HG02588 (cell line): ENCODE data around the gene NEGR1.
"Not testable (repeated sequence)": the region's sequence is repeated elsewhere in the genome, so short reads cannot be mapped to it uniquely, and the experiment has no call there.

Experiments
- ATAC-seq: cut with Tn5 transposase; IDR thresholded peaks from one replicate; pipeline ENCODE4 v1.9.1; 2021; ENCODE audit warnings: mild to moderate bottlenecking, moderate library complexity; ENCODE audit not compliant: unreplicated experiment

The NEGR1 gene

GRCh38 chr1:72282271-72283021 is at the start of gene NEGR1:
Gene NEGR1, minus strand, starts transcription at chr1:72282539.
- ATAC-seq = peak; percentile 77

DNA sequence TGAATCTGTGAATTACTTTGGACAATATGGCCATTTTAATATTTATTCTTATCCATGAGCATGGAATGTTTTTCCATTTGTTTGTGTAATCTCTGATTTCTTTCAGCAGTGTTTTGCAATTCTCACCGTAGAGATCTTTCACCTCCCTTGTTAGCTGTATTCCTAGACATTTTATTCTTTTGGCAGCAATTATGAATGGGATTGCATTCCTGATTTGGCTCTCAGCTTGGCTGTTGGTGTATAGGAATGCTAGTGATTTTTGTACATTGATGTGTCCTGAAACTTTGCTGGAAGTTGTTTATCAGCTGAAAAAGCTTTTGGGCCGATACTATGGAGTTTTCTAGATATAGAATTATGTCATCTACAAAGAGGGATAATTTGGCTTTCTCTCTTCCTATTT is 44.2 kb upstream of the NEGR1 start:
- no peak for ATAC-seq

DNA sequence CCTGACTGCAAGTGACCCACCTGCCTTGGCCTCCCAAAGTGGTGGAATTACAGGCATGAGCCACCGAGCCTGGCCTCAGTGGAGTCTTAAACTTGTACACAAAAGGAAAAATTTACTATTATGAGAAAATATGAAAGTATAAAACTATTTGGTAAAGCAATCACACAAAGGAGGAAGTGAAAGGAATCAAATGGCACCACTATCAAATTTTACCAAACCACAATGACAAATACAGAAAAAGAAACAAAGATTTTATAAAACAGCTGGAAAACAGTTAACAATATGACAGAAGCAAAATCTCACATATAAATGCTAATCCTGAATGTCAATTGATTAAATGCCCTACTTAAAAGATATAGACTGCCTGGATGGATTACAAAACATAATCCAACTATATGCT is 42.1 kb upstream of the NEGR1 start:
- ATAC-seq = no peak

DNA sequence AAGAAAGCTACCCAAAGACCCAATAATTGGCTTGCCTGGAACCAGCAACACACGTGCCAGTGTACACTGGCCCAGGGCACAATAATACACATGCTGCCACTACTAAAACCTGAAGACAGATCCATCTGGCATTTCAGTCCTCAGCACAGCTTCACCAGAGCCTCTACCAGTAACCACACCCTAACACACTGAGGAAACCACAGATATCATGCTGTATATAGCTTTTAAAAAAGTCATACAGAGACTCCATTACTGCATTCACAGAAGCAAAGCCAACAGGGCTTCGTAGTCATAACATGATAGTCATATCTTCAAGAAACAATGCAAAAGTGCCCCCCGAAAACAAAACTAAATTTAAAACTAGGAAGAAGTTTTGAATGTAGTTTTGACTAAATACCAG is 40.6 kb upstream of the NEGR1 start:
- ATAC-seq = no peak

DNA sequence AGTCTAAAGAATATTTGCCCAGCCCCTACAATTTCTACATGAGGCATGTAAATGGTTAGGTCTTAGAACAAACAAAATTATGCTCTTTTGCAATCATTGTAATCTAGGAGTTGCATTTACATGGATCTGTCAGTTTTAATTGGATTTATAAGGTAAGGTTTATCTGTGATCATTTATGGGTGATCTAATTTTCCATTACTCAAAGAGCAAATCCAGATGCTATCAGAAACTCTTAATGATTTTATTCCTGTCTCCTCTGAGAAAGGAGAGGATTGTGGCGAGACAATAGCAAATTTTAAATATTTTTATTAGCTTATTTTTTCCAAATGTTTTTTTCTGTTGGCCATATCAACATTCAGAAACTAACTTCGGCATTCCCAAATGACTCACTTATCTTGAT is 14.2 kb upstream of the NEGR1 start:
- no peak for ATAC-seq

- no peak for ATAC-seq
Observed at GRCh38 chr1:72288886-72289285, 6.5 kb upstream of the NEGR1 start.

DNA sequence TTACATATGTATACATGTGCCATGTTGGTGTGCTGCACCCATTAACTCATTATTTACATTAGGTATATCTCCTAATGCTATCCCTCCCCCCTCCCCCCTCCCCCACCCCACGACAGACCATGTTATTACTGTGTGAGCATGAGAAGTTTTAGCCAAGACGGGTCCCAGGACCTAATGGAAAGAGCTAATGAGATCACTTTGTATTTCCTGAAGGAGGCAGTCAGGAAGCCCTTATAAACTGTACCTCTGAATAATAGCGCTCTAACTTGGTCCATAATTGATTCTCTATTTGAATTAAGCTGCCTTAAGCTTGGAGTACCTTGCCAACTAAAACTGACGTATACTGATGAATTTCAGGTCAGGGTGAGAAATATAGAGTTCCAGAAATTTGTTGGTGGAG is 4.1 kb upstream of the NEGR1 start:
- no peak for ATAC-seq

- no peak for ATAC-seq
Observed at GRCh38 chr1:72285074-72285425, 2.7 kb upstream of the NEGR1 start.

DNA sequence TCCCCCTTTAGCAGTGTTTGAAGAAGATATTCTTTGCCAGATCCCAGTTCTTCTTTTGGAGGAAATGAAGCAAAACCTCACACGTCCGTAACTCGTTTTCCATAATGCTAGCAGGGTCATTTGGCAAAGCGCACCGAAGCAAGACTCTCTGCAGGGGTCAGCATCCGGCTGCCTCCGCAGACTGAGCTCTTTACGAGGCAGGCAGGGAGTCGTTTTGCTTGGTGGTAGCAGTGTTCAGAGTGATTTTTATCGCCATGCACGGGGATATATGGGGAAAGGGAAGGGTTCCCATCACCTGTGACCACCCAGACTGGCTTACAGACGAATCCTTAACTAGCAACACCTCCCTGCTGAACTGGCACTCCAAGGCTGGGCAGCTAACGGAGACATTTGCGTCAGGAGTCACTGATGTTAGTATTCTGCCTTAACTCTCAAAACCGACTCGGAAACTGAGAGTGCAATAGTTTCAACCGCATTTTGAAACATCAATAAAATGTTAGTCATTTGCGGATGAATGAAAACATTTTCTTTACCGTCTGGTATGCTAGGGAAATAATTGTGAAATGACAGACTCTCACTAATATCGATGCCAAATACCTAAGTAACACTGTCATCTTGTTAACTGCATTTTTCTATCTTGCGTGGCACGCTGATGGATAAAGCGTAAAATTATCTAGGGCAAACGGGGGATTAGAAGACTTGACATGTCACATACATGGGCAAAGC is 2.2 kb upstream of the NEGR1 start:
- peak; percentile 62 for ATAC-seq

DNA sequence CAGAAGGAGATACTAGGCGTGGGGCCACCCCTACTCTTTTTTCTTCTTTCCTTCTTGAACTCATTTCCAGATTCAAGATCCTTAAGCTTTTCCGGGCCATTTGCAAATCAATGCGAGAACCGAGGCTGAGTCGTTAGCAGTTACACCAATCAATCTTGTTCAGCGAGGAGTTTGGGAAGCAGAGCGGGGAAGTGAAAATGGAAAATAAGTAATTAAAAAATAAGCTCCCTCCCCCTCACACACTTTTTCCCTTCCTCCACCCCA is 1.7 kb upstream of the NEGR1 start:
- no peak for ATAC-seq

- no peak for ATAC-seq
Observed at GRCh38 chr1:72283307-72284083, 1.2 kb upstream of the NEGR1 start.

DNA sequence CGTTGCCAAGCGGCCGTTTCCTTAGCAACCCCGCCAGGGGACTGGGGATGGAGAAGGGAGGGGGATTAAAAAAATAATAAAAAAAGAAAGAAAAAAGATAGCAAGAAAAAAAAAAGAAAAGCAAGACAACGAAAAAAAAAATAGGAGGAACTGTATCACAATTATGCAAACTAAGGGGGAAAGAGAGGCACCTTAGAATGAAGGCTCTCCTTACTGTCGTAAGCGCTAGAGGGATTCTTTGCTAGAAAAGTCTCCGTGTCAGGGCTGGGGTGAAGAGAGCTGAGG is 625 bp upstream of the NEGR1 start:
- peak; percentile 14 for ATAC-seq

DNA sequence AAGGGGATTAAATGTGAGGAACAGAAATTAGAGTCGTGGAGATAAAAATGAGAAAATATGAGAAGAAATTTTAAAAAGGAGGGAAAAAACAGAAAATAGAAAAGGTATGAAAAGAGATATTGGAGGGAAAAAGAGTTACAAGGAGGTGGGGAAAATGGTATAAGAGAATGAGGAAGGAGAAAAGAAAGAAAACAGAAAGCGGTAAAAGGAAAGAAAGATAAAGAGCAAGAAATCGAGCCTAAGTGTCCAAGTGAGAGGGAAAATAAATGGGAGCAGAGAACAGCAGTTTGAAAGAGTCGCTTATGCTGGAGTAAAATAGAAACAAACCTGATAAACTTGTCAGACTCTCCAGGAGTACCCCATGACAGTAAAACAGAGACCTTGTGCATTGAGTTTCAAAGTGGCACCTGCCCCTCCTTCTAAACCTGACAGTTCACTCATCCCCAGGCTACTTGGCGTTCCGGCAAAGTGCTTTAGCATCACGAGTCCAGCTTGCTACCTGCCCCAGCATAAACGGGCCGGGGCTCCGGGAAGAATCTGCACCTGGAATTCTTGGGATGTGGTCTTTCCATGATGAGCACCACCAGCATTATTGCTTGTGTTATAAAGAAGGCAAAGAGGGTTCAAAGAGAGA is 585 bp downstream of the NEGR1 start:
- no peak for ATAC-seq

DNA sequence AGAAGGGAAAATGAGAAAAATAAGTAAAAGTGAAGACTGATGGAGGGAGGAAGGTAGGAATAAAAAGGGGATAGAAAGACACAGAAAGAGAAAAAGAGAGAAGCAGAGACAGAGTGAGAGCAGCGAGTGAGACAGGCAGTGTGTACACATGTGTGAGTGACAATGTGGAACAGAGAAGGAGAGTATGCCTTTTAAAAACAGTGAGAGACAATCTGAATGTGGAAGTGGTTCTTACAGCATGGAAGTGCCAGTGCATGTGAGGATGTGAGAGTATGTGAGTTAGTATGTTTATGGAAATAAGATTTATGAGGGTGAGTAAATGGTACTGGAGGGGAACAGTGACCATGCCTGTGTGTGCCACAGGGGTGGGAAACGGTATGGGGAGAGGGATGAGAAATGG is 1.2 kb downstream of the NEGR1 start:
- ATAC-seq = no peak

GRCh38 chr1:72280711-72281110 is 1.6 kb downstream of the NEGR1 start:
- no peak for ATAC-seq

DNA sequence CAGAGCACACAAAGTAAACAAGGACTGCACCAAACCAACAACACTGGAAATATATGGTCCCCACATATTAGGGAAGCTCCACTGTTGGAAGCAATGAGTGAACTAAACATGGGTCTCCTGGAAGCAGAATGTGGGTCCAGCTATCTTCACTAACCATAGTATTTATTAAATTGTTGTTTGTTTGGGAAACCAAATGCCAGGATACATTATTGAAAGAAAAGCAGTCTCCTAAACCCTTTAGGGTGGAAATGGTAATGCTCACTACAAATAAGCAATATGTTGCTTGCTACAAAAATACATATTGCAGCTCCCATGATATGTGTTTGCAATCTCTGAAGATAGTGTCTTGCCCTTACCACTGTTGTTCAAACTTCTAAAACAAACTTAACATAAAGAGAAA is 2.2 kb downstream of the NEGR1 start:
- ATAC-seq = no peak

GRCh38 chr1:72278461-72278860 is 3.9 kb downstream of the NEGR1 start:
- no peak for ATAC-seq

DNA sequence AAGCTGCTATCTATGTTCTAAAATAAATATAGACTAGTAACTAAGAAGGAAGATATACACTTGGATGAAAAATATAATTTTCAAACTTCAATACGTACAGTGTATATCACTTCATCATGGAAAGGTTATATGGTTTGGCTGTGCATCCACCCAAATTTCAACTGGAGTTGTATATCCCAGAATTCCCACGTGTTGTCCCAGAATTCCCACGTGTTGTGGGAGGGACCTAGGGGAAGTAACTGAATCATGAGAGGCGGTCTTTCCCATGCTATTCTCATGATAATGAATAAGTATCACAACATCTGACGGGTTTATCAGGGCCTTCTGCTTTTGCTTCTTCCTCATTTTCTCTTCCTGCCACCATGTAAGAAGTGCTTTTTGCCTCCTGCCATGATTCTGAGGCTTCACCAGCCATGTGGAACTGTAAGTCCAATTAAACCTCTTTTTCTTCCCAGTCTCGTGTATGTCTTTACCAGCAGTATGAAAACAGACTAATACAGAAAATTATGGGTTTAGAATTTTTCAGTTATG is 10.7 kb downstream of the NEGR1 start:
- no peak for ATAC-seq

DNA sequence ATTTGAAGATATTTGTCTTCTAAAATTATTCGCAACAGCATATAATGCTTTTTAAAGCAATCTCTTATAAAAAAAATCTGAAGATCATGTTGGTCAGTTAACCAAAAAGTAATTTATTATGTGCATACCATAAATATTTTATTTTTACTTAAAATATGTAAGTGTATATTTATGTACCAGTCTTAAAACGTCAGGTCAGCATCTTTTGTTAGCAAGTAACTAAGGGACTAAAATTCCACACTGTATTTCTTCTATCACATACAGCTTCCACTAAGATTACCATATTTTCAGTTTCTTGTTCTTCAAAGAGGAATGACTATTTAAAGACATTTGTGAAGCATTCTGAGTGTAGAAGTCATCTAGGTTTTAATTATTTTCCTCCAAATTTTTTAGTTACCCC is 19.6 kb downstream of the NEGR1 start:
- no peak for ATAC-seq

DNA sequence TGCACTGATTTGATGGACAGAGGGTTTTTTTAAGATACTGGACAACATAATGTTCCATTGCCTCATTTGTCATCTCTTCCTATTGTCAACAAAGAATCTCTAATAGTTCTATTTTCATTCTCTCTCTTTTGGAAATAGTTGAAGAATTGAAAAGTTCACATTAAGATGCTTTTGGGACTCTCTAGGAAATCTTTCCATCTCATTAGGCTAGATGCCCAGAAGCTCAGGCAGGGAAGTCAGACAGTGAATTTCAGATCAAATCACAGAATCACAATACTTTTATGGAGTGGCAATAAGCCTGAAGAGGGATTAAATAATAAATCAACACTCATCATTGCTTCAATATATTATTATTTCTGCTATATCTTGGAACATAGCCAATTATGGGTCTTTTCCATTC is 29.2 kb downstream of the NEGR1 start:
- ATAC-seq = no peak

DNA sequence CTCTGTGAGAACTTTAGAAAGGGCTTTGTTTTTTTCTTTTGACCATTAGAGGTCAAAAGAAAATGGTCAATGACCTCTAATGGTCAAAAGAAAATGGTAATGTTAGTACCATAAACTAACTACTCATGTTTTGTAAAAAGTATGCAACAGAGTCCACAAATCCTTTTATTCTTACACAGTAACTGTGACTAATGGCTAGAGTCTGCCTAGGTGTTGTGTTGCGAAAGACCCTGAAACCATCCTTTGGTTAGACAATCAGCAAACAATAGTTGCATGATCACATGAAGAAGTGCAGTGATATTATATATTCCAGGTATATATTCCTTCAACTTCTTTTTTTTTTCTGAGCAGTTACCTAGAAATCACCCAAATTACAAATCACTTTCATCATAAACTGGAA is 40.9 kb downstream of the NEGR1 start:
- ATAC-seq = no peak

DNA sequence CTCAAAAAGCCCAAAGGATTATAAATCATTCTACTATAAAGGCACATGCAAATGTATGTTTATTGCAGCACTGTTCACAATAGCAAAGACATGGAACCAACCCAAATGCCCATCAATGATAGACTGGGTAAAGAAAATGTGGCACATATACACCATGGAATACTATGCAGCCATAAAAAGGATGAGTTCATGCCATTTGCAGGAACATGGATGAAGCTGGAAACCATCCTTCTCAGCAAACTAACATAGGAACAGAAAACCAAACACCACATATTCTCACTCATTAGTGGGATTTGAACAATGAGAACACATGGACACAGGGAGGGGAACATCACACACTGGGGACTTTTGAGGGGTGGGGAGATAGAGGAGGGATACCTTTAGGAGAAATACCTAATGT is 46.4 kb downstream of the NEGR1 start:
- not testable (repeated sequence) for ATAC-seq
